Naive thymus-derived CD8-positive, alpha-beta T cell (primary cell): ENCODE measurements around the gene RGS6. TPM values are rescaled to one million over a fixed set of nuclear protein-coding genes. Genes with fewer than 3 reads are reported as not detected.

Experiments
- ATAC-seq, 2 donors: fragments of 150-1000 bp; cut with Tn5 transposase in 1 of 2; sonication (Bioruptor Pico), chemical (Tn5 transposase) in 1 of 2; 1 replicate in 1 of 2; 2 replicates in 1 of 2; pipeline ENCODE4 v1.10.0; 2021; ENCODE audit warnings: mild to moderate bottlenecking in 2 of 2, moderate library complexity in 2 of 2
- POLR2A ChIA-PET: fragments of 350-600 bp; sonication (Branson Sonifier 250); formaldehyde crosslinking; loops from one replicate; lab custom pipeline; 2021; ENCODE audit warnings: antibody characterized with exemption; lab: Charles Lee
- DNase-seq, 10 donors: peaks; one replicate each; pipeline versions ENCODE4 v3.0.0 to v3.0.0-alpha.2; 2020 to 2022
- H3K27ac Mint-ChIP-seq, 10 donors: one replicate each; pipeline ENCODE4 v1.8.0; 2020 to 2022; ENCODE audit warnings: mild to moderate bottlenecking in 10 of 10, mixed read lengths in 10 of 10, moderate library complexity in 4 of 10, inconsistent platforms in 1 of 10
- H3K27me3 Mint-ChIP-seq, 5 donors: one replicate each; pipeline ENCODE4 v1.8.0; 2021 to 2022; ENCODE audit warnings: mixed read lengths in 5 of 5
- H3K36me3 Mint-ChIP-seq, 3 donors: one replicate each; pipeline ENCODE4 v1.8.0; 2020 to 2022; ENCODE audit warnings: mixed read lengths in 3 of 3, mild to moderate bottlenecking in 2 of 3, inconsistent platforms in 1 of 3
- H3K4me1 Mint-ChIP-seq, 4 donors: one replicate each; pipeline ENCODE4 v1.8.0; 2021 to 2022; ENCODE audit warnings: mixed read lengths in 4 of 4
- H3K4me3 Mint-ChIP-seq, 10 donors: one replicate each; pipeline ENCODE4 v1.8.0; 2020 to 2022; ENCODE audit warnings: mild to moderate bottlenecking in 10 of 10, mixed read lengths in 10 of 10, moderate library complexity in 6 of 10, inconsistent platforms in 1 of 10
- H3K9me3 Mint-ChIP-seq, 9 donors: one replicate each; pipeline ENCODE4 v1.8.0; 2020 to 2022; ENCODE audit warnings: mixed read lengths in 9 of 9, mild to moderate bottlenecking in 3 of 9, inconsistent platforms in 1 of 9, moderate library complexity in 1 of 9
- polyA plus RNA-seq, 3 donors: library from polyadenylated mRNA; unstranded; fragments of 300-500 nt; fragmentation: Illumina TruSeq; gene quantifications; one replicate each; pipeline ENCODE4 v1.2.3, GENCODE V29; 2021
- total RNA-seq, 8 experiments: library from RNA in 2 of 8; stranded (reverse) in 2 of 8; gene quantifications; one replicate each; pipeline ENCODE4 v1.2.3 and lab custom pipeline; 2021 to 2026

Gene RGS6
- total and polyA plus RNA-seq, 5 experiments from 2014 or later, result not detected

- Mint-ChIP-seq H3K27ac (no peak overlapping the region), H3K27me3 (peaks cover 20 to 65% (median 23%) of the 10 kb centered on the region in 5 donors), H3K9me3 (peaks cover 11 to 19% (median 13%) of the 10 kb centered on the region in 9 donors), H3K4me3 (no peak overlapping the region), H3K4me1 (no peaks in the 10 kb centered on the region), H3K36me3 (peaks cover 0 to 11% (median 0%) of the 10 kb centered on the region in 3 donors)
- POLR2A ChIA-PET, result no interaction called here
- DNase-seq (no peak), ATAC-seq (no peak)
Observed at GRCh38 chr14:72290241-72290640, 358.0 kb downstream of the RGS6 start.

DNA sequence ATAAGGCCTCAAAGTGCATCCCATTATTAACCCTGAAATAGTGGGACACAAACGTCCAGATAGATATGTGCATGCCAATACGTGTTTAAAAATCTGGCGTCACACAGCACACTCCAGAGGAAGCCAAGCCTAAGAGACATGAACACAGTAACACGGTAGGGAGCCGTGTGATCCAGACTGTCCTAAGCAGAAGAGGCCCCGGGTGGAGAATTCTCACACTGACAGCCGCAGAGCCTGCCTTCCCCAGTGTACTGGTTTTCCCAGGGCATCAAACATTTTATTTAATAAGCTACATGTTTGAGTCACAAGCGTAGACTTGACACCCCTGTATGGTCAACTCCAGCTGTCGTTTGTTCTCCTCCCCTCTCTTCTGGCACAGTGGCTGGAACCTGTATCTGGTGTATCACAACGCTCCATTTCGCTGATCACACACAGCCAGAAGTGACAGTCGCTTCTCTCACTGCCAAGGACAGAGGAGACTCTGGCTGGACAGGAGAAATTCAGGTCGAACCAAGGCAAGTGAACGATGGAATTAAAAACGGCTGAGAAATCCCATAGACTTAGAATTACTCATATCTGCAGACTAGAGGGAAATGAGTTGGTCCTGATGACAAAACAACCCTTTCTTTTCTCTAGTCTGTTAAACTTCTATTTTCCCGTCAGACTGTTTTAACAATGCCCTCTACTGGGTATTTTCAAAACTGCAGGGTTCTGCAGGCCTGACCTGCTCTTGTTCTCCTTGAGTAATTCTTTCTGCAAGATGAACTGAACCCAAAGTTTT lies 359.9 kb downstream of the RGS6 start:
- no peak overlapping the region for H3K4me3 Mint-ChIP-seq
- DNase-seq, result peak in 1 of 10 donors; percentile 22
- H3K9me3 Mint-ChIP-seq, result peaks cover 0 to 1% (median 1%) of the 10 kb centered on the region in 9 donors
- no peaks in the 10 kb centered on the region for H3K36me3 Mint-ChIP-seq
- no peak for ATAC-seq
- POLR2A ChIA-PET, result no interaction called here
- no peaks in the 10 kb centered on the region for H3K4me1 Mint-ChIP-seq
- H3K27me3 Mint-ChIP-seq, result peaks cover 19 to 65% (median 23%) of the 10 kb centered on the region in 5 donors
- no peak overlapping the region for H3K27ac Mint-ChIP-seq

DNA sequence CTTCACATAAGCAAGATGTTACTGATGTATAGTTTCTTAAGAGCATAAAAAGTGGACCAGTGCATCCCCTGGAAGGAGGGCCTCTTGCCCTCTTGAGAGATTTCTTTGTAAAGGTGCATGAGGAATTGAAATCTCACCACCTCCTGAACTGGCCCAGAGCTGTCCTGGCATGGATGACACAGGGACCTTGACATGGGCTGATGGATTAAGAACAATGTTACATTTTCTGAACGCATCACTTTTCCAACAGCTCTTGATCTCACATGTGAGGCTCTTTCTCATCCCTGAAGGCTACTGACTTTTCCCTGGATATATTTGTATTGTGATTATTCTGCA lies 360.4 kb downstream of the RGS6 start:
- POLR2A ChIA-PET, result no interaction called here
- DNase-seq, result no peak
- Mint-ChIP-seq H3K27ac (no peak overlapping the region), H3K9me3 (no peaks in the 10 kb centered on the region), H3K27me3 (peaks cover 18 to 63% (median 23%) of the 10 kb centered on the region in 5 donors), H3K4me3 (no peak overlapping the region), H3K4me1 (no peaks in the 10 kb centered on the region), H3K36me3 (no peaks in the 10 kb centered on the region)
- ATAC-seq, result no peak

GRCh38 chr14:72301352-72301751 lies 369.1 kb downstream of the RGS6 start:
- Mint-ChIP-seq H3K27me3 (peaks cover 23 to 48% (median 25%) of the 10 kb centered on the region in 5 donors), H3K9me3 (peaks cover 2 to 26% (median 20%) of the 10 kb centered on the region in 9 donors), H3K4me3 (no peak overlapping the region), H3K36me3 (peaks cover 0 to 23% (median 5%) of the 10 kb centered on the region in 3 donors), H3K4me1 (no peaks in the 10 kb centered on the region), H3K27ac (no peak overlapping the region)
- no peak for ATAC-seq
- no peak for DNase-seq
- POLR2A ChIA-PET, result no interaction called here

- H3K36me3 Mint-ChIP-seq, result peaks cover 0 to 25% (median 5%) of the 10 kb centered on the region in 3 donors
- peaks cover 2 to 29% (median 20%) of the 10 kb centered on the region in 9 donors for H3K9me3 Mint-ChIP-seq
- H3K4me3 Mint-ChIP-seq, result no peak overlapping the region
- ATAC-seq (no peak), DNase-seq (no peak)
- no peak overlapping the region for H3K27ac Mint-ChIP-seq
- POLR2A ChIA-PET, result no interaction called here
- H3K4me1 Mint-ChIP-seq, result no peaks in the 10 kb centered on the region
- peaks cover 24 to 48% (median 29%) of the 10 kb centered on the region in 5 donors for H3K27me3 Mint-ChIP-seq
Observed at GRCh38 chr14:72303930-72304329, 371.7 kb downstream of the RGS6 start.

DNA sequence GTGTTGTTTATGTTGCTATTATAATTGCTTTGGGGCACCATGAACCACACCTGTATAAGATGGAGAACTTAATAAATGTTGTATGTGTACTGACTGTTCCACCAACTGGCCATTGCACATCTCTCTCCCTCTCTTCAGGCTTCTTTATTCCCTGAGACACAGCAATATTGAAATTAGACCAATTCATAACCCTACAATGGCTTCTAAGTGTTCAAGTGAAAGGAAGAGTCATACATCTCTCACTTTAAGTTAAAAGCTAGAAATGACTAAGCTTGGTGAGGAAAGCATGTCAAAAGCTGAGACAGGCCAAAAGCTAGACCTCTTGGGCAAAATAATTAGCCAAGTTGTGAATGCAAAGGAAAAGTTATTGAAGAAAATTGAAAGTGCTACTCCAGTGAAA lies 373.3 kb downstream of the RGS6 start:
- Mint-ChIP-seq H3K36me3 (peaks cover 0 to 25% (median 5%) of the 10 kb centered on the region in 3 donors), H3K9me3 (peaks cover 2 to 29% (median 19%) of the 10 kb centered on the region in 9 donors), H3K27ac (no peak overlapping the region), H3K4me1 (no peaks in the 10 kb centered on the region), H3K27me3 (peaks cover 22 to 47% (median 29%) of the 10 kb centered on the region in 5 donors), H3K4me3 (no peak overlapping the region)
- no peak for DNase-seq
- no peak for ATAC-seq
- POLR2A ChIA-PET, result no interaction called here

DNA sequence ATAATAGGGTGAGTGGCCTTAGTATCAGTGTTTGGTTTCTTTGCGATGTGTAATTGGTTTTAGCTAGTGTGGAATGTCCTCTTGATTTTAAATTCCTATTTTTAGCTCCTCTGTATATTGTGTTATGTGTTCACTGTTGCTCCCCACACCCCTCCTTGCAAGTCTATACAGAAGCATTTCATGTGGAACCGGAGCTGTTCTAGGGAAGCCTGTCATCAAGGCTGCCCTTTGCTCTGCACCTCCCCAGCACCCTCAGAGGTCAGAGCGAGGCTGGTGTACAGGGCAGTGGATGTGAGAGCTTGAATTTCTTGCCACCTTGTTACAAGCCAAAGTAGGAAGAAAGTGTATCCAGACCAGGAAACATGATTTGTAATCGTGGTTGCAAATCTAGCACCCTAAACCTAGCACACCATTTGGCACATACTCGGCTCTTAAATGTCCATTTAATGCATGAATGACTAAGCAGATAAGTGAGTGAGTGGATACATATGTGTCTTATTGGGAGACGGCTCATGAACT lies 376.8 kb downstream of the RGS6 start:
- Mint-ChIP-seq H3K9me3 (peaks cover 0 to 19% (median 12%) of the 10 kb centered on the region in 9 donors), H3K27ac (no peak overlapping the region), H3K4me1 (no peaks in the 10 kb centered on the region), H3K4me3 (no peak overlapping the region), H3K27me3 (peaks cover 3 to 20% (median 10%) of the 10 kb centered on the region in 5 donors), H3K36me3 (peaks cover 0 to 18% (median 5%) of the 10 kb centered on the region in 3 donors)
- DNase-seq, result no peak
- no peak for ATAC-seq
- POLR2A ChIA-PET, result no interaction called here

GRCh38 chr14:72311116-72311515 lies 378.9 kb downstream of the RGS6 start:
- Mint-ChIP-seq H3K9me3 (peaks cover 0 to 8% (median 4%) of the 10 kb centered on the region in 9 donors), H3K4me3 (no peak overlapping the region), H3K4me1 (no peaks in the 10 kb centered on the region), H3K27ac (no peak overlapping the region), H3K27me3 (peaks cover 3 to 21% (median 13%) of the 10 kb centered on the region in 5 donors), H3K36me3 (peaks cover 0 to 4% (median 0%) of the 10 kb centered on the region in 3 donors)
- DNase-seq, result no peak
- POLR2A ChIA-PET, result no interaction called here
- no peak for ATAC-seq

GRCh38 chr14:72311516-72311915 lies 379.3 kb downstream of the RGS6 start:
- H3K4me1 Mint-ChIP-seq, result no peaks in the 10 kb centered on the region
- H3K27ac Mint-ChIP-seq, result no peak overlapping the region
- peaks cover 5 to 23% (median 13%) of the 10 kb centered on the region in 5 donors for H3K27me3 Mint-ChIP-seq
- H3K4me3 Mint-ChIP-seq, result no peak overlapping the region
- POLR2A ChIA-PET, result no interaction called here
- H3K36me3 Mint-ChIP-seq, result peaks cover 0 to under 1% (median 0%) of the 10 kb centered on the region in 3 donors
- ATAC-seq (no peak), DNase-seq (no peak)
- H3K9me3 Mint-ChIP-seq, result peaks cover 0 to 7% (median 0%) of the 10 kb centered on the region in 9 donors

- ATAC-seq, result no peak
- POLR2A ChIA-PET, result no interaction called here
- no peak for DNase-seq
- H3K27ac Mint-ChIP-seq, result no peak overlapping the region
- H3K4me3 Mint-ChIP-seq, result no peak overlapping the region
- H3K9me3 Mint-ChIP-seq, result peaks cover 0 to 8% (median 0%) of the 10 kb centered on the region in 9 donors
- H3K27me3 Mint-ChIP-seq, result peaks cover 6 to 31% (median 23%) of the 10 kb centered on the region in 5 donors
- H3K4me1 Mint-ChIP-seq, result no peaks in the 10 kb centered on the region
- no peaks in the 10 kb centered on the region for H3K36me3 Mint-ChIP-seq
Observed at GRCh38 chr14:72314808-72315435, 382.7 kb downstream of the RGS6 start.

DNA sequence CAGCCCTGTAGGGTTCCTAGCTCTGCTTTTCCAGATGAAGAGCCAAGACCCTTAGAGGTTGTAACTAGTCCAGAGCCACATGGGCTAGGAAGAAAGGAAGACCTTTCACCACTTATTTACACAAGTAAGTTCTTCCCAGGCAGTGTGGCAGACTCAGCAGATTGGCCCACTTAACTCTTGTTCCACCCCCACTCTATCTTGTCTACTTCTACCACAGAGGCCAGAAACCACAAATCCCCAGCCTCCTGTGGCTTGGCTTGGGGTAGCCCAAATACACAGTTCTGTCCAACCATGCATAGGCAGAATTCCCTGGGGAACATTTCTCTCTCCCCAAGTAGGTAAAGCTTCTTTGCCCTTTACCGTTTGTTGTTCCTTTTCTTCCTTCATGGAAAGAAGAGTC lies 383.5 kb downstream of the RGS6 start:
- H3K4me1 Mint-ChIP-seq, result no peaks in the 10 kb centered on the region
- no peak overlapping the region for H3K4me3 Mint-ChIP-seq
- H3K27ac Mint-ChIP-seq, result no peak overlapping the region
- peaks cover 0 to 8% (median 0%) of the 10 kb centered on the region in 9 donors for H3K9me3 Mint-ChIP-seq
- no peaks in the 10 kb centered on the region for H3K36me3 Mint-ChIP-seq
- DNase-seq, result no peak
- no peak for ATAC-seq
- POLR2A ChIA-PET, result no interaction called here
- peaks cover 7 to 29% (median 20%) of the 10 kb centered on the region in 5 donors for H3K27me3 Mint-ChIP-seq

GRCh38 chr14:72318648-72319047 lies 386.4 kb downstream of the RGS6 start:
- Mint-ChIP-seq H3K27me3 (peaks cover 7 to 32% (median 20%) of the 10 kb centered on the region in 5 donors), H3K4me3 (no peak overlapping the region), H3K27ac (no peak overlapping the region), H3K4me1 (no peaks in the 10 kb centered on the region), H3K36me3 (no peaks in the 10 kb centered on the region), H3K9me3 (peaks cover 0 to 8% (median 0%) of the 10 kb centered on the region in 9 donors)
- no peak for ATAC-seq
- DNase-seq, result no peak
- POLR2A ChIA-PET, result no interaction called here

- DNase-seq (no peak), ATAC-seq (no peak)
- Mint-ChIP-seq H3K4me3 (no peak overlapping the region), H3K27ac (no peak overlapping the region), H3K9me3 (peaks cover 0 to 6% (median 0%) of the 10 kb centered on the region in 9 donors), H3K4me1 (no peaks in the 10 kb centered on the region), H3K36me3 (no peaks in the 10 kb centered on the region), H3K27me3 (peaks cover 3 to 22% (median 8%) of the 10 kb centered on the region in 5 donors)
- POLR2A ChIA-PET, result no interaction called here
Observed at GRCh38 chr14:72332046-72332445, 399.8 kb downstream of the RGS6 start.
